Left lung (tissue), 10 donors: ENCODE results near the gene SMARCD1. TPM values are rescaled to one million over a fixed set of nuclear protein-coding genes. Genes with fewer than 3 reads are reported as not detected.
A peak's percentile ranks its signal among the peaks of the same experiment; 100 is the strongest.

ENCODE experiments used
- ATAC-seq: fragments of 200-7000 bp; cut with Tn5 transposase; one replicate; pipeline ENCODE4 v1.9.1; 2020; ENCODE audit warnings: moderate library complexity
- DNase-seq, 4 donors: peaks; one replicate each; pipeline ENCODE4 v3.0.0-alpha.2; 2013 to 2020
- H3K27ac ChIP-seq, 2 donors: fragments of 200-600 bp; sonication (generic) in 1 of 2; one replicate each; pipeline versions ENCODE4 v1.5.0 to v1.8.0; 2020 to 2021
- H3K27me3 ChIP-seq, 2 donors: fragments of 200-600 bp; sonication (generic) in 1 of 2; one replicate each; pipeline versions ENCODE4 v1.5.0 to v1.8.0; 2020 to 2021
- H3K36me3 ChIP-seq, 2 donors: fragments of 200-600 bp; sonication (generic) in 1 of 2; one replicate each; pipeline versions ENCODE4 v1.5.0 to v1.8.0; 2020 to 2021
- H3K4me1 ChIP-seq, 2 donors: fragments of 200-600 bp; one replicate each; pipeline ENCODE4 v1.8.0; 2021
- H3K4me3 ChIP-seq, 2 donors: fragments of 200-600 bp; sonication (generic) in 1 of 2; one replicate each; pipeline versions ENCODE4 v1.5.0 to v1.8.0; 2020 to 2021; ENCODE audit warnings: mild to moderate bottlenecking in 1 of 2
- H3K9me3 ChIP-seq, 2 donors: fragments of 200-600 bp; sonication (generic) in 1 of 2; one replicate each; pipeline versions ENCODE4 v1.5.0 to v1.8.0; 2020 to 2021
- intact Hi-C, 2 donors: fragments of 100-400 bp; cut with DNase I; formaldehyde crosslinking; loops; one replicate each; pipeline versions ENCODE4 v1.11.2 to v1.14.2; 2022
- polyA plus RNA-seq, 6 donors: library from polyadenylated mRNA; unstranded; fragments of 120-200 nt; gene quantifications; one replicate each; pipeline ENCODE4 v1.2.1, GENCODE V29; 2013; ENCODE audit not compliant: insufficient read length in 6 of 6
- total RNA-seq, 2 donors: library from RNA; stranded (reverse); fragmentation: NEBNext Ultra II Directional; extraction: Animal tissue kit (Norgen Biotek cat#: 25700); gene quantifications; one replicate each; pipeline ENCODE4 v1.2.1, GENCODE V29; 2021
- TF ChIP-seq, protein P1 (sequence below), 2 donors: fragments of 200-600 bp; sonication (generic) in 1 of 2; IDR thresholded peaks; one replicate each; pipeline versions ENCODE4 v1.5.0 to v1.8.0; 2021; ENCODE audit warnings: antibody characterized with exemption in 2 of 2
- donor health status: DM: no; HTN: yes; CAD: no.
- donor health status: DM: no; HTN: no; CAD: no.

SMARCD1 gene
- total and polyA plus RNA-seq, 8 donors = 33.1 to 155 (median 139) TPM

DNA sequence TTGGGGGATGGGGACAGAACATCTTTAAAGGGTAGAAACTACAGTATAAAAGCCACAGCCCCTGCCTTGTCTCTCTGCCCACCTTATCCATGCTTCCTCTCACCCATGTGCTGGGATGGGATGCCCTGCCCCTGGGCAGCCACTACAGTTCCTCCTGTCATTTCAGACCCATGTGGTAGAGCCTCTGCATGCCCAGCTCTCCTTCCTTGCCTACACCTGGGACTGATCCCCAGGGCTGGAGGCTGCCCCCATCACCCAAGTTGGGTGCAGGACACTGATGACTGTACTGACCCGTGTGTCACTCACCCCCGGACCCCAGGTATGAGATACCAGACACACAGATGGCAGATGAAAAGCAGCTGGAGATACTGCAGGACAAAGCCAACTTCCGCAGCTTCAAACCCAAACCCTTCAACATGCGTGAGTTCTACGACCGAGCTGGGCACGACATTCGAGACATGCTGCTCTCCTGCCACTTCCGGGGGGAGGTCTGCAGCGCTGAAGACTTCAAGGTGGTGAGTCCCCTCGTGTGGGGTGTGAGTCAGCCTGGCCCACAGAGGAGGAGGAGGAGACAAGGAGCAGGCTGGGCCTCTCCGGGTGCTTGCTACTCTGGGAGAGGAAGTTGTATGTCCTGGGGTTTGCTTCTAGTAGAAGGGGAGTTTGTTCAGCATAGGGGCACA lies 25.6 kb upstream of the SMARCD1 start:
- no peaks in the 10 kb centered on the region for H3K9me3 ChIP-seq
- peaks cover 6 to 53% of the 10 kb centered on the region in 2 donors for H3K27me3 ChIP-seq
- H3K4me1 ChIP-seq = peaks cover 12 to 27% of the 10 kb centered on the region in 2 donors
- no peak overlapping the region for H3K4me3 ChIP-seq
- H3K36me3 ChIP-seq = no peaks in the 10 kb centered on the region
- TF ChIP-seq, protein P1, sequence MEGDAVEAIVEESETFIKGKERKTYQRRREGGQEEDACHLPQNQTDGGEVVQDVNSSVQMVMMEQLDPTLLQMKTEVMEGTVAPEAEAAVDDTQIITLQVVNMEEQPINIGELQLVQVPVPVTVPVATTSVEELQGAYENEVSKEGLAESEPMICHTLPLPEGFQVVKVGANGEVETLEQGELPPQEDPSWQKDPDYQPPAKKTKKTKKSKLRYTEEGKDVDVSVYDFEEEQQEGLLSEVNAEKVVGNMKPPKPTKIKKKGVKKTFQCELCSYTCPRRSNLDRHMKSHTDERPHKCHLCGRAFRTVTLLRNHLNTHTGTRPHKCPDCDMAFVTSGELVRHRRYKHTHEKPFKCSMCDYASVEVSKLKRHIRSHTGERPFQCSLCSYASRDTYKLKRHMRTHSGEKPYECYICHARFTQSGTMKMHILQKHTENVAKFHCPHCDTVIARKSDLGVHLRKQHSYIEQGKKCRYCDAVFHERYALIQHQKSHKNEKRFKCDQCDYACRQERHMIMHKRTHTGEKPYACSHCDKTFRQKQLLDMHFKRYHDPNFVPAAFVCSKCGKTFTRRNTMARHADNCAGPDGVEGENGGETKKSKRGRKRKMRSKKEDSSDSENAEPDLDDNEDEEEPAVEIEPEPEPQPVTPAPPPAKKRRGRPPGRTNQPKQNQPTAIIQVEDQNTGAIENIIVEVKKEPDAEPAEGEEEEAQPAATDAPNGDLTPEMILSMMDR (IDR thresholded peaks at IDR 0.05) = no peak
- no peak for ATAC-seq
- H3K27ac ChIP-seq = no peak overlapping the region
- intact Hi-C loops = loop anchor here in 1 of 2 donors (5.0 kb wide), 1 partner anchor 87 kb away; the partner anchor contains the start of gene AQP6
- DNase-seq = no peak

DNA sequence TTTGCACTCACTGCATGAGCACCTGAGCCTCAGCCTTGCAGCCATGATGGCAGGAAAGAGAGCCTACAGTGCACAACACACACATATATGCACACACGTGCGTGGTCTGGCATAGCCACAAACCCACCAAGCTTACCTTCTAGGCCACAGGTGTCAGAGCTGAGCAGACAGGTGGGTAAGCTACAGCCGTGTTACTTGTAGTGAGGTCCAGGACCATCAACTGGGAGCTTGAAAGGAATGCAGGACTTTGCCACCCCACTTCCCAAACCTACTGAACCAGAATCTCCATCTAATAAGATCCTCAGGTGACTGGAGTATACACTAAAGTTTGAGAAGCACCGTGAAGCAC lies 25.0 kb upstream of the SMARCD1 start:
- no peak for DNase-seq
- TF ChIP-seq, protein P1 (IDR thresholded peaks at IDR 0.05) = no peak
- intact Hi-C loops = loop anchor here in 1 of 2 donors (5.0 kb wide), 1 partner anchor 88 kb away; the partner anchor contains the start of gene AQP6
- no peak overlapping the region for H3K4me3 ChIP-seq
- no peak overlapping the region for H3K27ac ChIP-seq
- no peak for ATAC-seq
- no peaks in the 10 kb centered on the region for H3K9me3 ChIP-seq
- peaks cover 6 to 53% of the 10 kb centered on the region in 2 donors for H3K27me3 ChIP-seq
- H3K4me1 ChIP-seq = peaks cover 12 to 27% of the 10 kb centered on the region in 2 donors
- no peaks in the 10 kb centered on the region for H3K36me3 ChIP-seq

DNA sequence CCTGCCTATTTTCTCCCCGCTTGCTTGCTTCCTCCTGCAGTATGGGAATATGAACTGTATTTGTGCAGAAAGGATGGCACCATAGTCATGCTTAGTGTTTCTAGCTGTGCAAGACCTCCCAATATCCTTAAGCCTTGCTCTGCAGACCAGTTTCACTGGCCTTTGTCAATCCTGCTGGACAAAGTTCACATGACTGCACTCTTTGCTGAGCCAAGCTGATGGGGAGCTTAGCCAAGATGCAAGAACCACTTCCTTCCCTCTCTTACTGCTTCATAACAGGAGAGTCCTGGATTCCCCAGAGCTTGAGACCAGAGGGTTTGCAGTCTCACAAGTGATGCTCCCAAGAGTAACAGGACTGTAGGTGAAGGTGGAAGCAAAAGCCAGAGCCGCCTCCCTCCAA lies 24.0 kb upstream of the SMARCD1 start:
- Histone ChIP-seq H3K27me3 (peaks cover 6 to 43% of the 10 kb centered on the region in 2 donors), H3K27ac (no peak overlapping the region), H3K36me3 (no peaks in the 10 kb centered on the region), H3K4me3 (no peak overlapping the region), H3K9me3 (no peaks in the 10 kb centered on the region), H3K4me1 (peaks cover 8 to 24% of the 10 kb centered on the region in 2 donors)
- TF ChIP-seq, protein P1 (IDR thresholded peaks at IDR 0.05) = no peak
- peak; percentile 15 for ATAC-seq
- no peak for DNase-seq
- intact Hi-C loops = loop anchor here in 1 of 2 donors (5.0 kb wide), 1 partner anchor 89 kb away; the partner anchor contains the start of gene AQP6

DNA sequence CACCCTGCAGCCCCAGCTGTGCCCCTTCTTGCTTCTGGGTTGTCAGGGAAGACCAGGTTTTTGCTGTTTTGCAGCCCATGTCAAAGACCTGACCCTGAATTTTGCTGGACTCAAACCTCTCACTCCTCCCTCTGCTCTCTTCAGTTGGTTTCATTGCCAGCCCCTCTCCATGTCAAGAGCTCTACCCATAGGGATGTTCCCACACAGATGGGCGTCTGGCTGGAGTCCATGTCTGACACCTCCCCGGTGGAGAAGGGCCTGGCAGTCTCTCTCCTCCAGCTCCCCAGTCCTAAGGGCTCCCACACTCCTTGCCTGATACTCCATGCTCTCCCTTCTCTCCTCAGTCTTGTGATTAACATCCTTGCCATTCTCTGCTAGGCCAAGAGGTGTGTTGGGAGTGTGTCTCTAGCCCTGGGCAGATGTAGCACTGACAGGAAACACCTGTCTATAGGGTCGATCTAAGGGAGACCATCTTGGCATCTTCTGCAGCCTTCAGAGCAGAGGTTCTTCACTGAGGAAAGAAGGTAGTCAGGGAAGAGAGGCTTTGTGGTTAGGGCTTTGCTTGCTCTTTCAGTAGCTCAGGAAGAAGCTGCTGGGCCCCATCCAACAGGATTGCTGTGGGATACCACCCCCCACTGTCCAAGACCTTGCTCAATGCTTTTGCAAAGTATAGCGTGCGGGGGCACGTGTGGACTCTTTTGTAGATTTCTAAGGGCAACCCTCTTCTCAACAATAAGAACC lies 23.0 kb upstream of the SMARCD1 start:
- DNase-seq (no peak), ATAC-seq (no peak)
- H3K4me3 ChIP-seq = no peak overlapping the region
- H3K4me1 ChIP-seq = peaks cover 2 to 14% of the 10 kb centered on the region in 2 donors
- no peak overlapping the region for H3K27ac ChIP-seq
- intact Hi-C loops = loop anchor here in 1 of 2 donors (5.0 kb wide), 1 partner anchor 90 kb away; the partner anchor contains the start of gene AQP6
- H3K27me3 ChIP-seq = peaks cover 0 to 33% of the 10 kb centered on the region in 2 donors
- no peaks in the 10 kb centered on the region for H3K9me3 ChIP-seq
- TF ChIP-seq, protein P1 (IDR thresholded peaks at IDR 0.05) = no peak
- H3K36me3 ChIP-seq = no peaks in the 10 kb centered on the region
